22Rv1 (cell line): ENCODE results near the gene MYLK.

Experiments used
- ZFX ChIP-seq: fragments of 450-650 bp; IDR thresholded peaks from 2 replicates; pipeline ENCODE4 v1.6.1; 2017; ENCODE audit warnings: antibody characterized with exemption, borderline replicate concordance
- TF ChIP-seq, protein P1 (sequence below): fragments of 450-650 bp; IDR thresholded peaks from 2 replicates; pipeline ENCODE4 v1.5.1; 2017; ENCODE audit warnings: mild to moderate bottlenecking

DNA sequence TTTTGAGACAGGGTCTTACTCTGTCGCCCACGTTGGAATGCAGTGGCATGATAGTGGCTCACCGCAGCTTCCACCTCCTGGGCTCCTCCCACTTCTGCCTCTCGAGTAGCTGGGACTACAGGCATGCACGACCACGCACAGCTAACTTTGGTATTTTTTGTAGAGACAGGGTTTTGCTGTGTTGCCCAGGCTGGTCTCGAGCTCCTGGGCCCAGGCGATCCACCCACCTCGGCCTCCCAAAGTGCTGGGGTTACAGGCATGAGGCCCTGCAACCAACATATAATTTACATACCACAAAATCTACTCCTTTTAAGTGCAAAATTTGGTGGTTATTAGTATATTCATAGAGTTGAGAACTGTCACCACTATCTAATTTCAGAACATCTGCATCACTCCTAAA, 45.2 kb upstream of the MYLK start:
- TF ChIP-seq, protein P1, sequence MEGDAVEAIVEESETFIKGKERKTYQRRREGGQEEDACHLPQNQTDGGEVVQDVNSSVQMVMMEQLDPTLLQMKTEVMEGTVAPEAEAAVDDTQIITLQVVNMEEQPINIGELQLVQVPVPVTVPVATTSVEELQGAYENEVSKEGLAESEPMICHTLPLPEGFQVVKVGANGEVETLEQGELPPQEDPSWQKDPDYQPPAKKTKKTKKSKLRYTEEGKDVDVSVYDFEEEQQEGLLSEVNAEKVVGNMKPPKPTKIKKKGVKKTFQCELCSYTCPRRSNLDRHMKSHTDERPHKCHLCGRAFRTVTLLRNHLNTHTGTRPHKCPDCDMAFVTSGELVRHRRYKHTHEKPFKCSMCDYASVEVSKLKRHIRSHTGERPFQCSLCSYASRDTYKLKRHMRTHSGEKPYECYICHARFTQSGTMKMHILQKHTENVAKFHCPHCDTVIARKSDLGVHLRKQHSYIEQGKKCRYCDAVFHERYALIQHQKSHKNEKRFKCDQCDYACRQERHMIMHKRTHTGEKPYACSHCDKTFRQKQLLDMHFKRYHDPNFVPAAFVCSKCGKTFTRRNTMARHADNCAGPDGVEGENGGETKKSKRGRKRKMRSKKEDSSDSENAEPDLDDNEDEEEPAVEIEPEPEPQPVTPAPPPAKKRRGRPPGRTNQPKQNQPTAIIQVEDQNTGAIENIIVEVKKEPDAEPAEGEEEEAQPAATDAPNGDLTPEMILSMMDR = no peak
- no peak for TF ChIP-seq ZFX
